ENCODE results near the gene PPM1L.

PPM1L gene

GRCh38 chr3:160810362-160811236 is 54.6 kb downstream of the PPM1L start:
- no peak for ATAC-seq
- no peak for TF ChIP-seq TCF4 (CRISPR knock-in tag; IDR thresholded peaks at IDR 0.05; ENCODE audit: borderline replicate concordance)
- TF ChIP-seq POU6F1 (CRISPR knock-in tag; IDR thresholded peaks at IDR 0.05; ENCODE audit: borderline replicate concordance, low read depth), result no peak

- no peak for ATAC-seq
These were observed 55.2 kb downstream of the PPM1L start for GRCh38 chr3:160811237-160811548.

GRCh38 chr3:160812304-160812703 is 56.3 kb downstream of the PPM1L start:
- no peak for ATAC-seq
- TF ChIP-seq PATZ1 (CRISPR knock-in tag; IDR thresholded peaks at IDR 0.05; ENCODE audit: borderline replicate concordance) (no peak), PPARA (CRISPR knock-in tag; IDR thresholded peaks at IDR 0.05; ENCODE audit: borderline replicate concordance) (no peak), GLIS3 (CRISPR knock-in tag; IDR thresholded peaks at IDR 0.05) (no peak), ZC3H10 (CRISPR knock-in tag; IDR thresholded peaks at IDR 0.05) (no peak), ARNTL (CRISPR knock-in tag; IDR thresholded peaks at IDR 0.05; ENCODE audit: borderline replicate concordance, low read depth) (no peak), CREB5 (CRISPR knock-in tag; IDR thresholded peaks at IDR 0.05; ENCODE audit: low read depth) (no peak), TOX (CRISPR knock-in tag; IDR thresholded peaks at IDR 0.05; ENCODE audit: borderline replicate concordance) (no peak), BACH2 (CRISPR knock-in tag; IDR thresholded peaks at IDR 0.05; ENCODE audit: borderline replicate concordance) (no peak), RARB (CRISPR knock-in tag; IDR thresholded peaks at IDR 0.05) (no peak), CSDC2 (CRISPR knock-in tag; IDR thresholded peaks at IDR 0.05) (no peak)

More at GRCh38 chr3:160811237-160811548, 55.2 kb downstream of the PPM1L start:
- TF ChIP-seq BACH2 (CRISPR knock-in tag; IDR thresholded peaks at IDR 0.05; ENCODE audit: borderline replicate concordance) (no peak), ESRRG (CRISPR knock-in tag; IDR thresholded peaks at IDR 0.05) (no peak), RARB (CRISPR knock-in tag; IDR thresholded peaks at IDR 0.05) (no peak), TSHZ2 (CRISPR knock-in tag; IDR thresholded peaks at IDR 0.05) (no peak), SNAI2 (CRISPR knock-in tag; IDR thresholded peaks at IDR 0.05) (no peak), CREB5 (CRISPR knock-in tag; IDR thresholded peaks at IDR 0.05; ENCODE audit: low read depth) (no peak), ZC3H10 (CRISPR knock-in tag; IDR thresholded peaks at IDR 0.05) (no peak)

GRCh38 chr3:160815280-160815679 is 59.2 kb downstream of the PPM1L start:
- ATAC-seq, result no peak
- TF ChIP-seq ZFP3 (CRISPR knock-in tag; IDR thresholded peaks at IDR 0.05) (no peak), ZNF565 (CRISPR knock-in tag; conservative IDR thresholded peaks at IDR 0.05; ENCODE audit: low read depth) (no peak), CSDC2 (CRISPR knock-in tag; IDR thresholded peaks at IDR 0.05) (no peak), PPARA (CRISPR knock-in tag; IDR thresholded peaks at IDR 0.05; ENCODE audit: borderline replicate concordance) (no peak), POU6F1 (CRISPR knock-in tag; IDR thresholded peaks at IDR 0.05; ENCODE audit: borderline replicate concordance, low read depth) (no peak), CSRNP3 (CRISPR knock-in tag; IDR thresholded peaks at IDR 0.05) (no peak), ZNF8 (CRISPR knock-in tag; IDR thresholded peaks at IDR 0.05) (no peak)

All from SK-N-SH treated with all-trans-retinoic acid at 6 μM for 48 hours (cell line).